Frontal cortex (tissue), 4 donors: ENCODE measurements around the gene ACTR3. TPM values are rescaled to one million over a fixed set of nuclear protein-coding genes. Genes with fewer than 3 reads are reported as not detected.

Experiments used
- DNase-seq, 2 donors: peaks; one replicate each; pipeline ENCODE4 v3.0.0; 2012; ENCODE audit warnings: low spot score in 2 of 2
- FAIRE-seq: peaks from 2 replicates; lab custom pipeline; 2012; peaks lifted over from hg19 to GRCh38; lab: Jason Lieb, UNC
- small RNA-seq: library from RNA; depleted of rRNA; stranded (forward); fragments of <200 nt; gene quantifications from one replicate; pipeline ENCODE3, GENCODE V24; 2014
- total RNA-seq: library from RNA; depleted of rRNA; stranded (reverse); fragments of >200 nt; gene quantifications from one replicate; pipeline ENCODE4 v1.2.3, GENCODE V29; 2014
- donor health status: control.
- donor health status: control.
- donor health status: control.

ACTR3 gene
- total RNA-seq, 1 donor from 2014 or later = 99.9 TPM

GRCh38 chr2:113981404-113982134 is 91.7 kb downstream of the ACTR3 start:
- FAIRE-seq (no peak), DNase-seq (no peak)

GRCh38 chr2:113985554-113986397 is 95.9 kb downstream of the ACTR3 start:
- FAIRE-seq (no peak), DNase-seq (no peak)

GRCh38 chr2:113986762-113987290 is 96.9 kb downstream of the ACTR3 start:
- FAIRE-seq = no peak
- no peak for DNase-seq

GRCh38 chr2:113992090-113992489 is 102.2 kb downstream of the ACTR3 start:
- FAIRE-seq = no peak
- no peak for DNase-seq

GRCh38 chr2:113996671-113997594 is 107.0 kb downstream of the ACTR3 start:
- DNase-seq = no peak
- no peak for FAIRE-seq

GRCh38 chr2:114001152-114001551 is 111.3 kb downstream of the ACTR3 start:
- no peak for DNase-seq

GRCh38 chr2:114001937-114002336 is 112.0 kb downstream of the ACTR3 start:
- no peak for FAIRE-seq
- peak in 1 of 2 donors; percentile 21 for DNase-seq

More at GRCh38 chr2:114001152-114001551, 111.3 kb downstream of the ACTR3 start:
- no peak for FAIRE-seq

- no peak for FAIRE-seq
- no peak for DNase-seq
These were observed 115.4 kb downstream of the ACTR3 start for GRCh38 chr2:114005110-114005783.

GRCh38 chr2:114006460-114006859 is 116.6 kb downstream of the ACTR3 start:
- no peak for FAIRE-seq
- no peak for DNase-seq

GRCh38 chr2:114007436-114007835 is 117.5 kb downstream of the ACTR3 start:
- no peak for DNase-seq
- no peak for FAIRE-seq

GRCh38 chr2:114008720-114009119 is 118.8 kb downstream of the ACTR3 start:
- DNase-seq (no peak), FAIRE-seq (no peak)

- DNase-seq (no peak), FAIRE-seq (no peak)
These were observed 119.5 kb downstream of the ACTR3 start for GRCh38 chr2:114009205-114009944.

GRCh38 chr2:114010001-114010400 is 120.1 kb downstream of the ACTR3 start:
- DNase-seq (no peak), FAIRE-seq (no peak)

GRCh38 chr2:114011713-114012112 is 121.8 kb downstream of the ACTR3 start:
- no peak for DNase-seq
- no peak for FAIRE-seq

Small RNA genes lying within 50 kb of the gene (small RNA-seq; reads per million reads assigned to genes)
- gene RF00012 = not detected

Other genes with a start within 250 kb of the ACTR3 start
- 132 TPM for gene SLC35F5, start 133.4 kb upstream of the ACTR3 start, total RNA-seq